ENCODE results near the gene RDX. TPM values are rescaled to one million over a fixed set of nuclear protein-coding genes. Genes with fewer than 3 reads are reported as not detected.

Gene RDX
- polyA plus RNA-seq, 2 of the 4 experiments (the other 2 are of a cell fraction): 158 to 183 TPM

DNA sequence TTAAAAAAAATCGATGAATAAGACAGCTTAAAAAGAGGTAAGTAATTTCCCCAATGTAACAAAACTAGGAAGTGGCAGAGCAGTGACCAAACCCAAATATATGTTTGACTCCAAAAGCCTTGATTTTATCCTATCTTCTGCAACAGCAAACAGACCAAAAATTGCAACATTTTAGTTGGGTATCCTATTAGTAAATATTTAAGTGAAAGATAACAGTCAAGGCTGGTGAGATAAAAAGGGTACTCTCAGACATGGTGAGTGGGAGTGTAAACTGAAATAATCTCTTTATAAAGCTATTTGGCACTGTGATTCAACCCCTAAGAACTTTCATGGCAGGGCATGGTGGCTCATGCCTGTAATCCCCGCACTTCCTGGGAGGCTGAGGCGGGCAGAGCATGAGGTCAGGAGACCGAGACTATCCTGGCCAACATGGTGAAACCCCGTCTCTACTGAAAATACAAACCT is 1.9 kb upstream of the RDX start (continued):
- 0 out of 2 replicates have a peak, but pooled peaks have one; percentile 6 for TF ChIP-seq ATOH8 (CRISPR knock-in tag; IDR thresholded peaks at IDR 0.05; ENCODE audit: low read depth)
- TF ChIP-seq CHD2 (IDR thresholded peaks at IDR 0.05; ENCODE audit: low read length, partially characterized antibody): no peak
- TF ChIP-seq HDAC2 (IDR thresholded peaks at IDR 0.05): no peak
- no peak for TF ChIP-seq RFX5 (IDR thresholded peaks at IDR 0.05)
- TF ChIP-seq NPAS2 (CRISPR knock-in tag; IDR thresholded peaks at IDR 0.05; ENCODE audit: borderline replicate concordance): no peak
- no peak for TF ChIP-seq TFCP2L1 (CRISPR knock-in tag; IDR thresholded peaks at IDR 0.05)
- TF ChIP-seq CBX8 (IDR thresholded peaks at IDR 0.05): no peak
- no peak for TF ChIP-seq FOSB (CRISPR knock-in tag; IDR thresholded peaks at IDR 0.05)
- peak; percentile 78 to 82 for TF ChIP-seq CEBPB (IDR thresholded peaks at IDR 0.05)
- TF ChIP-seq BHLHE40 (IDR thresholded peaks at IDR 0.05; ENCODE audit: low read depth, low read length): no peak

GRCh38 chr11:110297726-110298300 is 1.4 kb upstream of the RDX start:
- peak overlapping the region; percentile 96 to 100 for H3K27ac ChIP-seq
- H3K4me3 ChIP-seq: peak overlapping the region; percentile 67; the same call in 2 of the 3 replicates
- TF ChIP-seq CEBPB (IDR thresholded peaks at IDR 0.05): peak in 1 of 2 experiments; percentile 84; a peak in 2 of 4 replicates
- TF ChIP-seq FOXS1 (CRISPR knock-in tag; IDR thresholded peaks at IDR 0.05): no peak
- POLR2A ChIA-PET: interaction anchor here (1.2 to 4.0 kb wide), 3 partner anchors 12 to 59 kb away, joined by 3 to 28 read pairs (median 5); no protein-coding TSS in a partner anchor
- 0 out of 6 replicates have a peak, but pooled peaks of 1 of the 2 experiments have one; percentile 2 for ATAC-seq
- H3K4me2 ChIP-seq: peak overlapping the region; percentile 82
- peak in 1 of 2 experiments; percentile 37 for DNase-seq (ENCODE audit: low read depth in 1 of 2, low spot score in 1 of 2)
- 39% methylated on average over 3 of the region's 3 CpGs for WGBS (ENCODE audit: missing lambda C conversion rate)
- H3K9me3 ChIP-seq: peaks cover 4% of the 10 kb centered on the region; the same call in 2 of the 3 replicates
- peaks cover 23% of the 10 kb centered on the region for H3K4me1 ChIP-seq
- no peak for FAIRE-seq
- CTCF ChIA-PET: interaction anchor here (1.1 to 1.7 kb wide), 5 partner anchors 8 to 66 kb away, joined by 3 to 5 read pairs (median 4); no protein-coding TSS in a partner anchor

DNA sequence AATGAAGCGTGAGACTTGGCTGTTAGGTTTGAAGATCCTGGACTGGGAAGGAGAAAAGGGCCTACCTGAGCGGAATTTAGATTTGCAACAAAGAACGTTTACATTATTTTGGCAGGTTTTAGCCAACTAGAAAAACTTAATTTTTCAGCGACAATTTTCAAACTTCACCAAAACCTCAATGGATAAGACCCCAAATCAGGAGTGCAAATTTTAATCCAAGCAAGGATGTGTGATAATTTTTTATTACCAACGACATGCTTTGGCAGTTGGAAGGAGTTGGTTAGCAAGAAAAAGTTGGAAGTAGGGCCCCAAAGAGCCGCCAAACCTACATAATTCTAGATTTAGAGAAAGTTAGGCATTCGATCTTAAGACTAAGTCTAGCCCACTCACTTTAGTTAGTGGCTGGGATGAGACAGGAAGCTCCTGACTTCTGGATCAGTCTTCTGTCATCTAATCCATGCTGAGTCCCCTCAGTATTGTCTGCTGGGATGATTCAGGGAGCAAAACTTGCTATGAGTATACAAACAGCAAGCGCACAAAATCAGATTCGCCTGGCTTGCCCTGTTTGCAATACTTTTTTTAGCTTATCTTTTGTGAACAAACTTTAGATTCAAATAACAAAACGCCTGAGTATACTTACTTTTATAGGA is 787 bp upstream of the RDX start:
- Histone ChIP-seq H3K4me2 (peak overlapping the region; percentile 82), H3K4me1 (peaks cover 29% of the 10 kb centered on the region), H3K9me3 (peaks cover 4% of the 10 kb centered on the region; the same call in 2 of the 3 replicates), H3K4me3 (peak overlapping the region; percentile 67), H3K27ac (peak overlapping the region; percentile 96 to 100)
- WGBS (ENCODE audit: missing lambda C conversion rate): 4% methylated on average over 10 of the region's 10 CpGs
- CTCF ChIA-PET: interaction anchor here (1.1 to 1.7 kb wide), 6 partner anchors 9 to 96 kb away, joined by 3 to 5 read pairs (median 4); no protein-coding TSS in a partner anchor
- no peak for DNase-seq (ENCODE audit: low read depth in 1 of 2, low spot score in 1 of 2)
- no peak for TF ChIP-seq POLR2A (IDR thresholded peaks at IDR 0.05; ENCODE audit: low read length)
- TF ChIP-seq POLR2AphosphoS2 (conservative IDR thresholded peaks at IDR 0.05; ENCODE audit: low read length): no peak
- TF ChIP-seq CBX2 (IDR thresholded peaks at IDR 0.05; ENCODE audit: borderline replicate concordance, low read depth): no peak
- TF ChIP-seq, protein P1, sequence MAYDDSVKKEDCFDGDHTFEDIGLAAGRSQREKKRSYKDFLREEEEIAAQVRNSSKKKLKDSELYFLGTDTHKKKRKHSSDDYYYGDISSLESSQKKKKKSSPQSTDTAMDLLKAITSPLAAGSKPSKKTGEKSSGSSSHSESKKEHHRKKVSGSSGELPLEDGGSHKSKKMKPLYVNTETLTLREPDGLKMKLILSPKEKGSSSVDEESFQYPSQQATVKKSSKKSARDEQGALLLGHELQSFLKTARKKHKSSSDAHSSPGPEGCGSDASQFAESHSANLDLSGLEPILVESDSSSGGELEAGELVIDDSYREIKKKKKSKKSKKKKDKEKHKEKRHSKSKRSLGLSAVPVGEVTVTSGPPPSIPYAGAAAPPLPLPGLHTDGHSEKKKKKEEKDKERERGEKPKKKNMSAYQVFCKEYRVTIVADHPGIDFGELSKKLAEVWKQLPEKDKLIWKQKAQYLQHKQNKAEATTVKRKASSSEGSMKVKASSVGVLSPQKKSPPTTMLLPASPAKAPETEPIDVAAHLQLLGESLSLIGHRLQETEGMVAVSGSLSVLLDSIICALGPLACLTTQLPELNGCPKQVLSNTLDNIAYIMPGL (CRISPR knock-in tag; IDR thresholded peaks at IDR 0.05; ENCODE audit: borderline replicate concordance): no peak
- no peak for TF ChIP-seq CTCF (IDR thresholded peaks at IDR 0.05)
- ATAC-seq: peak in 1 of 2 experiments; percentile 30; a peak in 3 of 6 replicates
- POLR2A ChIA-PET: interaction anchor here (1.3 to 4.0 kb wide), 3 partner anchors 12 to 66 kb away, joined by 5 to 28 read pairs (median 7); no protein-coding TSS in a partner anchor
- no peak for FAIRE-seq

Measured in A549 (cell line).